Neural crest cell (in vitro differentiated cells): ENCODE results near the gene EHD4. TPM values are rescaled to one million over a fixed set of nuclear protein-coding genes. Genes with fewer than 3 reads are reported as not detected.

Experiments used
- DNase-seq: peaks from one replicate; pipeline ENCODE4 v3.0.0; 2021; ENCODE audit warnings: low read depth, mixed read lengths, low spot score
- H3K27ac Mint-ChIP-seq: one replicate; pipeline ENCODE4 v1.8.0; 2021; ENCODE audit warnings: mild to moderate bottlenecking, mixed read lengths; ENCODE audit not compliant: unreplicated experiment
- H3K27me3 Mint-ChIP-seq: 2 replicates; pipeline ENCODE4 v1.8.0; 2021; ENCODE audit warnings: low read depth, mild to moderate bottlenecking, mixed read lengths
- H3K36me3 Mint-ChIP-seq: 2 replicates; pipeline ENCODE4 v1.8.0; 2021; ENCODE audit warnings: low read depth, mild to moderate bottlenecking, mixed read lengths
- H3K4me1 Mint-ChIP-seq: 2 replicates; pipeline ENCODE4 v1.8.0; 2021; ENCODE audit warnings: mixed read lengths
- H3K4me3 Mint-ChIP-seq: one replicate; pipeline ENCODE4 v1.8.0; 2021; ENCODE audit warnings: mild to moderate bottlenecking, mixed read lengths
- H3K9me3 Mint-ChIP-seq: 2 replicates; pipeline ENCODE4 v1.8.0; 2021; ENCODE audit warnings: mixed read lengths
- microRNA-seq: library from miRNA; unstranded; fragments of <30 nt; microRNA quantifications from one replicate; pipeline ENCODE4, GENCODE V29; 2020
- total RNA-seq: library from RNA; stranded (reverse); gene quantifications from 2 replicates; pipeline ENCODE4 v1.2.1, GENCODE V29; 2021
- TF ChIP-seq, protein P1 (sequence below): fragments of 200-600 bp; sonication (generic); conservative IDR thresholded peaks from 2 replicates; pipeline ENCODE4 v1.5.0; 2021; ENCODE audit warnings: antibody characterized with exemption, mild to moderate bottlenecking

Gene EHD4
- total RNA-seq, 1 donor from 2014 or later: 8.3 TPM

DNA sequence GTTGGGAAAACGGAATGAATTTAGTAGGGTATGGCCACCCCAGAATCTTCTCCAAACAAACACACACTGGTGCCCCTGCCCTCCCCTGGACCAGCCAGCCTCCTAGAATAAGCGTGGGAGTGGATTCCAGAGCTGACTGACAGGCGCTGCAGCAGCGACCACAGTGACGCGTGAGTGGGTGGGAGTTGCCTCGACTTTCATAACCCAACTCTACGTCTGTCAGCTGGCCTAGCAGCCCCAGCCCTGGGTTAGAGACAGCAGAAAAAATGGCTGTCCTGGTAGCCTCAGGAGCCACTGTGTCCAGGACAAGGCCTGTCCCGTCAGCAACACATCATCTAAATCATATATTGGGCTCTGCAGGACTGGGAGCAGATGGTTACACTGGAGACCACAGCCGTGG, 123.7 kb downstream of the EHD4 start:
- no peaks in the 10 kb centered on the region for H3K9me3 Mint-ChIP-seq
- DNase-seq: no peak
- H3K4me1 Mint-ChIP-seq: no peaks in the 10 kb centered on the region
- peaks cover 4% of the 10 kb centered on the region for H3K36me3 Mint-ChIP-seq
- no peaks in the 10 kb centered on the region for H3K27me3 Mint-ChIP-seq
- H3K27ac Mint-ChIP-seq: no peak overlapping the region
- no peak overlapping the region for H3K4me3 Mint-ChIP-seq
- TF ChIP-seq, protein P1, sequence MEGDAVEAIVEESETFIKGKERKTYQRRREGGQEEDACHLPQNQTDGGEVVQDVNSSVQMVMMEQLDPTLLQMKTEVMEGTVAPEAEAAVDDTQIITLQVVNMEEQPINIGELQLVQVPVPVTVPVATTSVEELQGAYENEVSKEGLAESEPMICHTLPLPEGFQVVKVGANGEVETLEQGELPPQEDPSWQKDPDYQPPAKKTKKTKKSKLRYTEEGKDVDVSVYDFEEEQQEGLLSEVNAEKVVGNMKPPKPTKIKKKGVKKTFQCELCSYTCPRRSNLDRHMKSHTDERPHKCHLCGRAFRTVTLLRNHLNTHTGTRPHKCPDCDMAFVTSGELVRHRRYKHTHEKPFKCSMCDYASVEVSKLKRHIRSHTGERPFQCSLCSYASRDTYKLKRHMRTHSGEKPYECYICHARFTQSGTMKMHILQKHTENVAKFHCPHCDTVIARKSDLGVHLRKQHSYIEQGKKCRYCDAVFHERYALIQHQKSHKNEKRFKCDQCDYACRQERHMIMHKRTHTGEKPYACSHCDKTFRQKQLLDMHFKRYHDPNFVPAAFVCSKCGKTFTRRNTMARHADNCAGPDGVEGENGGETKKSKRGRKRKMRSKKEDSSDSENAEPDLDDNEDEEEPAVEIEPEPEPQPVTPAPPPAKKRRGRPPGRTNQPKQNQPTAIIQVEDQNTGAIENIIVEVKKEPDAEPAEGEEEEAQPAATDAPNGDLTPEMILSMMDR: no peak

DNA sequence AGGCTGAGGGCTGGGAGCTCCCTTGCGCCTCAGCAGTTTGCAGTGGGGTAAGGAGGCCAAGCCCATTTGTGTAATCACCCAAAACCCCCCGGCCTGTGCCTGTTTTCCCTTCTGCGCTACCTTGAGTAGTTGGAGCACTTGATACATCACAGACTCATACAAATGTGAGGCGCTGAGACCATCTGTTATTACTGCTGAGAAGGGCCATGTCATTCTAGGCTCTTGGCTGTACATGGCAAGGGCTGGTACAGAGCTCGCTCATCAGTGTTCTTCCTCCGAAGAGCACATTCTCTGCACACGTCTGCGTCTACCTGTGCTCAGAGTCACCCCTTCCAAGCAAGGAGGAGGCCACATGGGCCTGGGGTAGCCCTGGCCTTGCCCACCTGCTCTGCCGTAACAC, 124.4 kb downstream of the EHD4 start:
- no peak for DNase-seq
- TF ChIP-seq, protein P1: no peak
- H3K4me1 Mint-ChIP-seq: no peaks in the 10 kb centered on the region
- H3K27ac Mint-ChIP-seq: no peak overlapping the region
- no peak overlapping the region for H3K4me3 Mint-ChIP-seq
- H3K9me3 Mint-ChIP-seq: no peaks in the 10 kb centered on the region
- no peaks in the 10 kb centered on the region for H3K27me3 Mint-ChIP-seq
- H3K36me3 Mint-ChIP-seq: peaks cover 4% of the 10 kb centered on the region

DNA sequence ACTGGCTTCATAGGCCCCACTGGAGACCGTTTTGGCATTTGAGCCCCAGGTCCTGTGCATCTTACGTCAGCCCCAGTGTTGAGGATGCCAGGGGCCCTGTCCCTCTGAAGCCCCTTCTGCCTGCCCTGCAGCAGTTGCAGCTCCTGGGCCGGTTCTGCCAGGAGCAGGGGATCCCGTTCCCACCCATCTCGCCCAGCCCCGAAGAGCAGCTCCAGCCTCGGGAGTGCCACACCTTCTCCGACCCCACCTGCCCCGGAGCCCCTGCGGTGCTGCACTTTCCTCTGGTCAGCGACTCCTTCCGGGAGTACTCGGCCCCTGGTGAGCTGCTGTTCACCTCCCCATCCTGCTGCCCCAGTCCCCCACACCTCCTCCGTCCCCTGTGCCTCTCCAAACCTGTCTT, 125.2 kb downstream of the EHD4 start:
- Mint-ChIP-seq H3K9me3 (no peaks in the 10 kb centered on the region), H3K4me1 (no peaks in the 10 kb centered on the region), H3K36me3 (peaks cover 4% of the 10 kb centered on the region), H3K4me3 (no peak overlapping the region), H3K27me3 (no peaks in the 10 kb centered on the region), H3K27ac (no peak overlapping the region)
- TF ChIP-seq, protein P1: no peak
- no peak for DNase-seq

Small RNA genes lying within 50 kb of the gene (microRNA-seq; reads per million reads assigned to microRNA genes)
- gene MIR4310: not detected

Other genes starting within 250 kb of the EHD4 start
- gene MAPKBP1, start 198.1 kb downstream of the EHD4 start, total RNA-seq: 31.9 and 36.6 TPM in 2 replicates
- gene JMJD7, start 144.5 kb downstream of the EHD4 start, total RNA-seq: 14.8 and 16.6 TPM in 2 replicates
- 5.7 and 8.5 TPM in 2 replicates for gene PLA2G4B, start 133.7 kb downstream of the EHD4 start, total RNA-seq
- gene SPTBN5, start 78.5 kb downstream of the EHD4 start, total RNA-seq: 0.77 and 1.1 TPM in 2 replicates
- not detected in 2 replicates for gene PLA2G4E, start 48.5 kb upstream of the EHD4 start, total RNA-seq
- not detected in 2 replicates for gene PLA2G4D, start 122.0 kb upstream of the EHD4 start, total RNA-seq
- not detected in 2 replicates for gene PLA2G4F, start 184.1 kb upstream of the EHD4 start, total RNA-seq
- 56.9 and 58.4 TPM in 2 replicates for gene VPS39, start 235.7 kb upstream of the EHD4 start, total RNA-seq